Measurements from ENCODE around the gene SLC46A2. TPM values are rescaled to one million over a fixed set of nuclear protein-coding genes. Genes with fewer than 3 reads are reported as not detected.

Gene SLC46A2
- total RNA-seq, 1 experiment from 2014 or later, result not detected

Other genes starting within 250 kb of the SLC46A2 start
- 31.5 and 73.3 TPM in 2 replicates for gene INIP, start 172.8 kb downstream of the SLC46A2 start, total RNA-seq (2014; rRNA removed; shearing (Covaris generic))
- 6.4 and 10.2 TPM in 2 replicates for gene SNX30, start 140.1 kb downstream of the SLC46A2 start, total RNA-seq (2014; rRNA removed; shearing (Covaris generic))
- gene ZNF883, start 121.3 kb upstream of the SLC46A2 start, total RNA-seq (2014; rRNA removed; shearing (Covaris generic)), result 0.05 TPM in 1 of 2 replicates, not detected in the other
- 0.31 and 1.00 TPM in 2 replicates for gene ZFP37, start 165.8 kb upstream of the SLC46A2 start, total RNA-seq (2014; rRNA removed; shearing (Covaris generic))

Data from SJSA1 (cell line).